HepG2 (cell line): ENCODE data around the gene HUNK.

Source experiments
- ARNTL ChIP-seq: sonication (generic); formaldehyde crosslinking; IDR thresholded peaks from 2 replicates; pipeline ENCODE4 v1.4.0; 2020; ENCODE audit warnings: mild to moderate bottlenecking, missing genetic modification reagents
- CEBPB ChIP-seq: IDR thresholded peaks from 2 replicates; pipeline ENCODE4 v1.6.1; 2011; ENCODE audit warnings: low read depth, low read length, improper control_type of control experiment, borderline replicate concordance
- CTCF ChIP-seq: sonication (generic); formaldehyde crosslinking; IDR thresholded peaks from 2 replicates; pipeline ENCODE4 v1.5.0; 2020; ENCODE audit warnings: mild to moderate bottlenecking, missing genetic modification reagents, moderate library complexity
- SALL1 ChIP-seq: sonication (generic); formaldehyde crosslinking; IDR thresholded peaks from 2 replicates; pipeline ENCODE4 v1.8.0; 2022; ENCODE audit warnings: mild to moderate bottlenecking, missing genetic modification reagents
- SRF ChIP-seq: IDR thresholded peaks from 2 replicates; pipeline ENCODE4 v1.6.1; 2011; ENCODE audit warnings: mild to moderate bottlenecking, low read depth, low read length, moderate library complexity
- YEATS2 ChIP-seq: sonication (generic); formaldehyde crosslinking; IDR thresholded peaks from 2 replicates; pipeline ENCODE4 v1.4.0; 2020; ENCODE audit warnings: missing genetic modification reagents, borderline replicate concordance
- ZFP1 ChIP-seq: IDR thresholded peaks from 2 replicates; pipeline ENCODE4 v1.6.1; 2016
- ZNF547 ChIP-seq: sonication (generic); formaldehyde crosslinking; IDR thresholded peaks from 2 replicates; pipeline ENCODE4 v1.5.1; 2020; ENCODE audit warnings: mild to moderate bottlenecking, missing genetic modification reagents
- ZNF850 ChIP-seq: sonication (generic); formaldehyde crosslinking; conservative IDR thresholded peaks from 2 replicates; pipeline ENCODE4 v1.9.0; 2021; ENCODE audit warnings: mild to moderate bottlenecking, missing genetic modification reagents

GRCh38 chr21:31898933-31899630 lies 26.3 kb downstream of the HUNK start:
- TF ChIP-seq CEBPB (no peak), ZFP1 (no peak), YEATS2 (CRISPR knock-in tag) (no peak), CTCF (no peak), ZNF547 (CRISPR knock-in tag) (no peak), ARNTL (no peak), SALL1 (CRISPR knock-in tag) (no peak), ZNF850 (CRISPR knock-in tag) (no peak), SRF (no peak)
